AG04450 (cell line): Measurements from ENCODE around the gene LRRIQ3. TPM values are rescaled to one million over a fixed set of nuclear protein-coding genes. Genes with fewer than 3 reads are reported as not detected.

ENCODE experiments used
- CTCF ChIA-PET: fragments of 300-600, 350-600 bp; formaldehyde crosslinking; extraction: SDS; loops from one replicate; lab custom pipeline; 2022; ENCODE audit warnings: antibody characterized with exemption, inconsistent platforms; lab: Charles Lee
- POLR2A ChIA-PET: fragments of 350-600 bp; formaldehyde crosslinking; extraction: SDS; loops from one replicate; lab custom pipeline; 2021; ENCODE audit warnings: antibody characterized with exemption, inconsistent platforms; lab: Yijun Ruan, JAX
- DNase-seq: peaks from one replicate; pipeline ENCODE4 v3.0.0-alpha.2; 2011; ENCODE audit warnings: low read depth, low spot score
- H3K27ac ChIP-seq: one replicate; pipeline ENCODE4 v1.5.1; 2012; ENCODE audit warnings: low read depth, low read length, control low read depth
- H3K27me3 ChIP-seq: one replicate; pipeline ENCODE4 v1.6.0; 2012; ENCODE audit warnings: low read length; ENCODE audit not compliant: control insufficient read depth, insufficient read depth
- H3K4me3 ChIP-seq: 2 replicates; pipeline ENCODE4 v1.5.1; 2011; ENCODE audit warnings: mild to moderate bottlenecking, low read depth, low read length, control low read depth
- H3K9me3 ChIP-seq: 2 replicates; pipeline ENCODE4 v1.5.1; 2012; ENCODE audit warnings: low read length; ENCODE audit not compliant: control insufficient read depth, insufficient read depth
- CTCF ChIP-seq: IDR thresholded peaks from 2 replicates; pipeline ENCODE4 v1.5.1; 2011; ENCODE audit warnings: low read depth, low read length, control low read depth, inconsistent platforms
- polyA plus RNA-seq: library from polyadenylated mRNA; depleted of rRNA; stranded (reverse); fragments of >200 nt; gene quantifications from 2 replicates; pipeline ENCODE4 v1.2.3, GENCODE V29; 2011

Gene LRRIQ3
- polyA plus RNA-seq, 1 experiment, result 1.5 TPM

GRCh38 chr1:74083128-74083527, 114.8 kb downstream of the LRRIQ3 start:
- no peaks in the 10 kb centered on the region for H3K27me3 ChIP-seq
- TF ChIP-seq CTCF, result no peak
- ChIA-PET POLR2A (no interaction called here), CTCF (interaction anchor here (0.7 kb wide), 1 partner anchor 386 kb away, joined by 4 read pairs; no protein-coding TSS in a partner anchor)
- no peak overlapping the region for H3K4me3 ChIP-seq
- H3K27ac ChIP-seq, result no peak overlapping the region
- DNase-seq, result no peak
- H3K9me3 ChIP-seq, result no peaks in the 10 kb centered on the region

GRCh38 chr1:74065081-74065480, 132.9 kb downstream of the LRRIQ3 start:
- H3K9me3 ChIP-seq, result no peaks in the 10 kb centered on the region
- DNase-seq, result no peak
- ChIA-PET POLR2A (no interaction called here), CTCF (no interaction called here)
- no peak overlapping the region for H3K27ac ChIP-seq
- TF ChIP-seq CTCF, result no peak
- H3K27me3 ChIP-seq, result no peaks in the 10 kb centered on the region
- no peak overlapping the region for H3K4me3 ChIP-seq

- H3K27ac ChIP-seq, result no peak overlapping the region
- DNase-seq, result no peak
- POLR2A ChIA-PET, result no interaction called here
- no peaks in the 10 kb centered on the region for H3K27me3 ChIP-seq
- no peaks in the 10 kb centered on the region for H3K9me3 ChIP-seq
- CTCF ChIA-PET, result no interaction called here
- H3K4me3 ChIP-seq, result no peak overlapping the region
- TF ChIP-seq CTCF, result no peak
Measured at GRCh38 chr1:74057719-74058118, 140.3 kb downstream of the LRRIQ3 start.

- H3K4me3 ChIP-seq, result no peak overlapping the region
- no peak overlapping the region for H3K27ac ChIP-seq
- POLR2A ChIA-PET, result no interaction called here
- DNase-seq, result no peak
- H3K9me3 ChIP-seq, result no peaks in the 10 kb centered on the region
- no peak for TF ChIP-seq CTCF
- no peaks in the 10 kb centered on the region for H3K27me3 ChIP-seq
- CTCF ChIA-PET, result no interaction called here
Measured at GRCh38 chr1:74053407-74053806, 144.6 kb downstream of the LRRIQ3 start.

- Histone ChIP-seq H3K27ac (no peak overlapping the region), H3K27me3 (no peaks in the 10 kb centered on the region), H3K9me3 (no peaks in the 10 kb centered on the region), H3K4me3 (no peak overlapping the region)
- CTCF ChIA-PET, result no interaction called here
- no peak for DNase-seq
- POLR2A ChIA-PET, result no interaction called here
- no peak for TF ChIP-seq CTCF
Measured at GRCh38 chr1:74050386-74050785, 147.6 kb downstream of the LRRIQ3 start.
